GM12878 (cell line): ENCODE data around the gene SESN1. TPM values are rescaled to one million over a fixed set of nuclear protein-coding genes. Genes with fewer than 3 reads are reported as not detected.

ENCODE experiments used
- CBFB ChIP-seq: IDR thresholded peaks from 2 replicates; pipeline ENCODE4 v1.6.1; 2016; ENCODE audit warnings: antibody characterized with exemption, low read depth
- CTCF ChIP-seq, 3 experiments: IDR thresholded peaks in 2 of 3; conservative IDR thresholded peaks in 1 of 3; 2 replicates each; pipeline ENCODE4 v1.5.1; 2011; ENCODE audit warnings: low read depth in 3 of 3, low read length in 3 of 3, mild to moderate bottlenecking in 3 of 3, control low read depth in 2 of 3, moderate library complexity in 2 of 3, inconsistent platforms in 1 of 3, mixed read lengths in 1 of 3; ENCODE audit not compliant: control insufficient read depth in 2 of 3, insufficient read depth in 1 of 3; ENCODE audit errors: extremely low read depth in 1 of 3
- HCFC1 ChIP-seq: fragments of 150-350 bp; IDR thresholded peaks from 2 replicates; pipeline ENCODE4 v1.6.1; 2014; ENCODE audit warnings: low read length
- HDAC6 ChIP-seq: fragments of 200-600 bp; sonication (generic); IDR thresholded peaks from one replicate; pipeline ENCODE4 v1.8.0; 2017; ENCODE audit warnings: antibody characterized with exemption; ENCODE audit not compliant: unreplicated experiment
- IRF5 ChIP-seq: fragments of 450-650 bp; IDR thresholded peaks from 2 replicates; pipeline ENCODE4 v1.6.1; 2017; ENCODE audit warnings: borderline replicate concordance
- JUND ChIP-seq: IDR thresholded peaks from 2 replicates; pipeline ENCODE4 v1.6.1; 2012; ENCODE audit warnings: low read depth, mild to moderate bottlenecking, low read length, improper control_type of control experiment, moderate library complexity
- KLF5 ChIP-seq: fragments of 450-650 bp; IDR thresholded peaks from 2 replicates; pipeline ENCODE4 v1.6.1; 2014; ENCODE audit warnings: mild to moderate bottlenecking; ENCODE audit not compliant: partially characterized antibody
- MTA2 ChIP-seq: fragments of 450-650 bp; IDR thresholded peaks from 2 replicates; pipeline ENCODE4 v1.6.1; 2016; ENCODE audit warnings: low read depth, mild to moderate bottlenecking, moderate library complexity
- REST ChIP-seq: IDR thresholded peaks from 2 replicates; pipeline ENCODE4 v1.6.1; 2012; ENCODE audit warnings: mild to moderate bottlenecking, low read depth, low read length
- RUNX3 ChIP-seq: IDR thresholded peaks from 2 replicates; pipeline ENCODE4 v1.6.1; 2012; ENCODE audit warnings: low read length, inconsistent platforms
- SREBF2 ChIP-seq: IDR thresholded peaks from 2 replicates; pipeline ENCODE4 v1.6.1; 2012; ENCODE audit warnings: mild to moderate bottlenecking, low read length
- ZNF622 ChIP-seq: fragments of 450-650 bp; IDR thresholded peaks from 2 replicates; pipeline ENCODE4 v1.6.1; 2017; ENCODE audit warnings: mild to moderate bottlenecking, inconsistent platforms
- polyA plus RNA-seq, 11 experiments: library from polyadenylated mRNA; depleted of rRNA in 4 of 11; unstranded in 6 of 11; stranded (reverse) in 5 of 11; fragments of >200 nt; fragmentation: Nextera tagmentation in 4 of 11; fragmentation: Illumina TruSeq in 1 of 11; extraction: Ambion mirVana in 4 of 11; extraction: Trizol in 1 of 11; gene quantifications; 1 replicate in 1 of 11; 2 replicates in 10 of 11; pipeline versions ENCODE4 v1.2.1 to v1.2.3, GENCODE V29; 2011 to 2016; ENCODE audit warnings: inconsistent platforms in 2 of 11, missing spikeins in 2 of 11, low read depth in 1 of 11
- total RNA-seq, 4 experiments: library from RNA; depleted of rRNA in 3 of 4; stranded (reverse); fragments of >200 nt in 3 of 4; fragmentation: Illumina TruSeq in 1 of 4; extraction: Trizol in 1 of 4; gene quantifications; 2 replicates each; pipeline versions ENCODE4 v1.2.1 to v1.2.3, GENCODE V29; 2013 to 2021

The SESN1 gene
- total and polyA plus RNA-seq, 10 of the 15 experiments (the other 5 are each of a cell fraction or from before 2014, with no cell fraction given), result 1.3 to 13.0 (median 3.3) TPM

GRCh38 chr6:108953681-108954080, 141.0 kb downstream of the SESN1 start (continued):
- TF ChIP-seq IRF5, result no peak
- TF ChIP-seq CBFB, result no peak
- TF ChIP-seq RUNX3, result no peak
- no peak for TF ChIP-seq HDAC6
- no peak for TF ChIP-seq KLF5
- TF ChIP-seq HCFC1, result no peak
- no peak for TF ChIP-seq JUND
- TF ChIP-seq MTA2, result no peak
- TF ChIP-seq ZNF622, result no peak
- no peak for TF ChIP-seq REST
- no peak for TF ChIP-seq CTCF (IDR thresholded peaks at IDR 0.05 in 2 of 3, conservative IDR thresholded peaks at IDR 0.05 in 1 of 3; ENCODE audit: control insufficient read depth in 2 of 3, extremely low read depth in 1 of 3, insufficient read depth in 1 of 3, low read depth in 3 of 3, low read length in 3 of 3)
- TF ChIP-seq SREBF2, result no peak
